Measurements from ENCODE around the gene GLIPR1.
A peak's percentile ranks its signal among the peaks of the same experiment; 100 is the strongest.
"Not testable (repeated sequence)": the region's sequence is repeated elsewhere in the genome, so short reads cannot be mapped to it uniquely, and the experiment has no call there.

The GLIPR1 gene

GRCh38 chr12:75476071-75476470 lies 4.5 kb upstream of the GLIPR1 start:
- DNase-seq (peak; percentile 49), ATAC-seq (peak; percentile 12)

GRCh38 chr12:75477137-75477536 lies 3.4 kb upstream of the GLIPR1 start:
- ATAC-seq, result peak; percentile 24
- DNase-seq, result no peak

GRCh38 chr12:75478116-75478794 lies 2.3 kb upstream of the GLIPR1 start:
- no peak for DNase-seq
- peak; percentile 57 for ATAC-seq

DNA sequence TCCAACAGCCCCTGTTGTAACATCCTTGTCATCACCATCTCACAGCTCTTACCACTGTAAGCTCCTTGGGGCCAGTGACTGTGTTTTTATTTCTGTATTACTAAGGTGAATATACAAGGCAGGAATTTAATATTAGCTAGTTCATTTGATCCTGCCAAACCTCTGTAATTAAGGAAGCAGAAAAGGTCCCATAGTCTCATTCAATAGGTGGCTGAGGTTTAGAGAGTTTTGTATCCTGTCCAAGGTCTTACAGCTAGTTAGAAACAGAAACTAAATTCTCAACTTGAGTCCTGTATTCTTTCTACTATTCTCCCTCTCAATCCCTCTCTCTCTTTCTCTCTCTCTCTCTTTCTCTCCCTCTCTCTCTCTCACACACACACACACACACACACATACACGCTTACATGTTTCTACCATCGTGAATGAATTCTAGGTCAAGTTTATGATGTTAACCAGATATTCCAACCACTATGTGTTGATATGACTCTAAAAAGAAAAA lies 543 bp upstream of the GLIPR1 start:
- ATAC-seq, result peak; percentile 10
- no peak for DNase-seq

- DNase-seq, result no peak
- ATAC-seq, result peak; percentile 7
Measured at GRCh38 chr12:75481013-75481705, 604 bp downstream of the GLIPR1 start.

DNA sequence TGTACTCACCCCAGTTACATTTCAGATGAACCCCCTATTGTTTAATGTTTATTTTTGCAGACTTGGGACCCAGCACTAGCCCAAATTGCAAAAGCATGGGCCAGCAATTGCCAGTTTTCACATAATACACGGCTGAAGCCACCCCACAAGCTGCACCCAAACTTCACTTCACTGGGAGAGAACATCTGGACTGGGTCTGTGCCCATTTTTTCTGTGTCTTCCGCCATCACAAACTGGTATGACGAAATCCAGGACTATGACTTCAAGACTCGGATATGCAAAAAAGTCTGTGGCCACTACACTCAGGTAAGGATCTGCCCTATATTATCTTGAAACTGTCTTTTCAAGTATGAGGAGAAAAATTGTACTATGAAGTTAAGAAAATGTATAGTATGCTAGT lies 1.2 kb downstream of the GLIPR1 start:
- ATAC-seq (no peak), DNase-seq (no peak)

DNA sequence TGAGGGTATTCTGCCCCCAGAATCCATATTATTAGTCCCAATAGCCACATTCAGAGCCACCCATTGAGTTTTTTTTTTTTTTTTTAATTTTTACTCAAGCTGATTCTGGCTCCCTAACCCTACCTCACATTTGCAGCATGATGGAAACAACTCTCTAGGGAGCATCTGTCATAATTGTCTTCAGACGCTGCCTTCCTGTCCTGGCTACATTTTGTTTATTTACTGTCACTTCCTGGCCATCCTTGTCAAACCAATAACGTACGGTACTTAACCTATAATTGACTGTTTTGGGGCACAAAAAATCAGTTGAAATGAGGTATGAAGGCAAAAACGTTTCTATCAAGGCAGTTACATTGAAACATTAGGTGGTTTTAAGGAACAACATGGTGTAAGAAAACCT lies 2.1 kb downstream of the GLIPR1 start:
- ATAC-seq (no peak), DNase-seq (no peak)

GRCh38 chr12:75483431-75483830 lies 2.9 kb downstream of the GLIPR1 start:
- no peak for ATAC-seq
- no peak for DNase-seq

GRCh38 chr12:75484450-75484849 lies 3.9 kb downstream of the GLIPR1 start:
- ATAC-seq, DNase-seq: not testable (repeated sequence)

DNA sequence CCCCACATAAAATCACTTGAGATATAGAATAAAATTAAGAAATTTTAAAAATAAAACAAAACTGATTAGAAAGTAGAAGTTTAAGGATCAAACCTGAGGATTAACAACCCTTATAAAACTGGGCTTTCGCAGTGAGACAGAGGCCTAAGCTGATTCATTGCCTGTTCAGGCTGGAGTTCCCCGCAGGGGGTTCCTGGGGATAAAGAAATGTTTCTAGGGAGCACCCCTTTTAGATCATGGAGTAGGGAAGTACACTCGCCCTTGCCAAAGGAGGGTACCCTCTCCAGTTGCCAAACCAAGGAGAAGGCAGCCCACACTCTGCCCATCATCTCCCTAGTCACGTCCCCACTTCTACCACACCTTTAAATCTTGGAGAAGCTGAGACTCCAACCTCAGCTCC lies 6.8 kb downstream of the GLIPR1 start:
- DNase-seq (no peak), ATAC-seq (no peak)

DNA sequence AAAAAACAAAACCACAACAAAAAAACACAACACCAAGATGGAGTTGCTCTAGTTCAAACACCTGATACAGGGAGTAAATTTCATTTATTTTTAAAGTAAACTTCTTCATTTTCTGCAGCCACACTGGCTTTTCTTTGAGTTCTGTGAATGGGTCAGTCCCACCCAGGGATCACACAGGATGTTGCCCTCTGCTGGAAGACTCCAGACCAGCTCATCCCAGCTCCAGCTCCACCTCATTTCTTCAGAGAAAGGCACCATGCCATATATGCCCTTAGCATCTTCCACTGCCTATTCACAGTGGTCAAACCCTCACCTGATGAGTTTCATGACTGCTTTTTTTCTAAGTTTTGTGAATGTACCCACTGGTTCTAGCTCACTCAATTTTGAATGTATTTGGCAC lies 8.0 kb downstream of the GLIPR1 start:
- ATAC-seq, result no peak
- no peak for DNase-seq

- ATAC-seq, result no peak
- no peak for DNase-seq
Measured at GRCh38 chr12:75489187-75489586, 8.6 kb downstream of the GLIPR1 start.

GRCh38 chr12:75489613-75490210 lies 9.2 kb downstream of the GLIPR1 start:
- ATAC-seq (peak; percentile 96), DNase-seq (peak; percentile 32)

- no peak for ATAC-seq
- DNase-seq, result no peak
Measured at GRCh38 chr12:75491169-75491568, 10.6 kb downstream of the GLIPR1 start.

DNA sequence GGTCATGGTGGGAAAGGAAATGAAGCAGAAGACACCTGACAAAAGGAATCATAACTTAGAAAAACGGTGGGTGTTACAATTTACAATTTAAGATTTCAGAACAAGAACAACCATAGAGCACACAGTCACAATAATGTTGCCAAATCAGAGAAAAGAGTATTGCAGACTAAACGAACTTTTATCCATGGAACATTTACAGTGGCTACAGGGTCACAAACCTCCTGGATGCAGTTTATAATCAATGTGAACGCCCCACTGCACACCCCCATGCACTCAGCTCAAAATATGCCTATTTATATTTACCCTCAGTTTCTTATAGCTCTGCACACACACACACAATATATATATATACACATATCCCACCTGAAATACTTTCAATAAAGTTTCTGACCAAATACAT lies 22.9 kb downstream of the GLIPR1 start:
- DNase-seq (no peak), ATAC-seq (no peak)

- ATAC-seq (no peak), DNase-seq (no peak)
Measured at GRCh38 chr12:75503866-75504265, 23.3 kb downstream of the GLIPR1 start.

GRCh38 chr12:75505706-75506312 lies 25.3 kb downstream of the GLIPR1 start:
- ATAC-seq (no peak), DNase-seq (no peak)

DNA sequence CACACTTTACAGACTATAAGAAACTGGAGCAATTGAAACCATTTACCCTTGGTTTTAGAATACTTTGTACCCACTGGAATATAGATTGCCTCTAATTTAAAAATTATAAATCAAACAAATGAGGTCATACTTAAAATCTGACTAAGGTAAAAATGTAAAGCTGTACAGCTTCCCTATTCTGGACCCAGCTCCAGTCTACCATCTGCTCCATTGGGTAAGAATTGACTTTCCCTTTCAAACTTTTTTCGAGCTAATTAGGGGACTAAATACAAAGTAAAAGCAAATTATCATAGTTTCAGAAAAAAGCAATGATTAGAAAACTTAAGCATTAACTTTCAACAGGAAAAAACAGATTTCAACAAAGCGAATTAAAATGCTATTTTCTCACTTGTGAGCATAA lies 26.5 kb downstream of the GLIPR1 start:
- DNase-seq (no peak), ATAC-seq (no peak)

- no peak for ATAC-seq
Measured at GRCh38 chr12:75508159-75508558, 27.6 kb downstream of the GLIPR1 start.

GRCh38 chr12:75509621-75510020 lies 29.1 kb downstream of the GLIPR1 start:
- DNase-seq (no peak), ATAC-seq (no peak)

More at GRCh38 chr12:75508159-75508558, 27.6 kb downstream of the GLIPR1 start:
- no peak for DNase-seq

- DNase-seq, result peak; percentile 85
- ATAC-seq, result peak; percentile 97
Measured at GRCh38 chr12:75511116-75512048, 30.8 kb downstream of the GLIPR1 start, which contains the start of gene KRR1. Gene KRR1 (minus strand): TSS chr12:75511609. CDS start chr12:75511597, 12 bp downstream.

GRCh38 chr12:75521224-75521623 lies 40.7 kb downstream of the GLIPR1 start:
- ATAC-seq, DNase-seq: not testable (repeated sequence)

Data from stimulated activated naive CD8-positive, alpha-beta T cell treated with anti-CD3 and anti-CD28 coated beads, Interleukin-15, Interleukin-2, amounts not matched to agents 100 U/mL and 50 U/mL, for 24 hours (primary cell).